Natural killer cell (primary cell): Measurements from ENCODE around the gene HDAC8. TPM values are rescaled to one million over a fixed set of nuclear protein-coding genes. Genes with fewer than 3 reads are reported as not detected.

Experiments
- ATAC-seq, 3 donors: fragments of 150-1000 bp in 2 of 3; fragments of 200-7000 bp in 1 of 3; cut with Tn5 transposase; 1 replicate in 1 of 3; 2 replicates in 2 of 3; pipeline ENCODE4 v1.10.0; 2021; ENCODE audit warnings: mild to moderate bottlenecking in 2 of 3, moderate library complexity in 2 of 3
- DNase-seq, 2 donors: peaks; one replicate each; pipeline versions ENCODE4 v3.0.0 to v3.0.0-alpha.2; 2013 to 2021; ENCODE audit warnings: mixed read lengths in 1 of 2
- H3K27ac ChIP-seq: one replicate; pipeline ENCODE4 v1.5.1; 2013; ENCODE audit warnings: mild to moderate bottlenecking, low read length
- H3K27me3 ChIP-seq: one replicate; pipeline ENCODE4 v1.6.1; 2013; ENCODE audit warnings: low read length; ENCODE audit not compliant: control insufficient read depth, insufficient read depth
- H3K36me3 ChIP-seq: one replicate; pipeline ENCODE4 v1.6.1; 2013; ENCODE audit warnings: low read length; ENCODE audit not compliant: control insufficient read depth, insufficient read depth
- H3K4me1 ChIP-seq: one replicate; pipeline ENCODE4 v1.6.1; 2013; ENCODE audit warnings: low read length; ENCODE audit not compliant: control insufficient read depth, insufficient read depth
- H3K4me3 ChIP-seq: one replicate; pipeline ENCODE4 v1.5.1; 2013; ENCODE audit warnings: low read length
- H3K9me3 ChIP-seq: one replicate; pipeline ENCODE4 v1.6.1; 2013; ENCODE audit warnings: low read length; ENCODE audit not compliant: control insufficient read depth, insufficient read depth
- H3K27ac Mint-ChIP-seq, 2 donors: one replicate each; pipeline ENCODE4 v1.8.0; 2022; ENCODE audit warnings: mild to moderate bottlenecking in 2 of 2, mixed read lengths in 2 of 2, moderate library complexity in 1 of 2
- H3K27me3 Mint-ChIP-seq, 2 donors: one replicate each; pipeline ENCODE4 v1.8.0; 2022; ENCODE audit warnings: low read depth in 2 of 2, mixed read lengths in 2 of 2
- H3K36me3 Mint-ChIP-seq: one replicate; pipeline ENCODE4 v1.8.0; 2022; ENCODE audit warnings: mixed read lengths
- H3K4me1 Mint-ChIP-seq, 2 donors: one replicate each; pipeline ENCODE4 v1.8.0; 2022; ENCODE audit warnings: mixed read lengths in 2 of 2
- H3K4me3 Mint-ChIP-seq: one replicate; pipeline ENCODE4 v1.8.0; 2022; ENCODE audit warnings: mild to moderate bottlenecking, moderate library complexity, mixed read lengths
- H3K9me3 Mint-ChIP-seq, 2 donors: one replicate each; pipeline ENCODE4 v1.8.0; 2022; ENCODE audit warnings: mixed read lengths in 2 of 2
- WGBS: methylation state at CpG from one replicate; pipeline ENCODE4 v1.1.7; 2013; ENCODE audit warnings: missing lambda C conversion rate; ENCODE audit not compliant: insufficient coverage; 5-methylcytosine and 5-hydroxymethylcytosine counted together
- intact Hi-C: fragments of 100-400 bp; cut with micrococcal nuclease; formaldehyde crosslinking; loops from one replicate; pipeline ENCODE4 v1.14.2; 2022
- total RNA-seq, 4 donors: library from RNA; stranded (reverse); fragments of 120-200 nt in 1 of 4; gene quantifications; one replicate each; pipeline versions ENCODE4 v1.2.3 to v1.2.4, GENCODE V29; 2013 to 2022
- TF ChIP-seq, protein P1 (sequence below): fragments of 200-600 bp; IDR thresholded peaks from one replicate; pipeline ENCODE4 v1.8.0; 2022; ENCODE audit warnings: antibody characterized with exemption

Gene HDAC8
- total RNA-seq, 3 donors from 2014 or later (not counting 1 experiment from before 2014, with no cell fraction given) = 24.3 to 30.4 (median 26.6) TPM

DNA sequence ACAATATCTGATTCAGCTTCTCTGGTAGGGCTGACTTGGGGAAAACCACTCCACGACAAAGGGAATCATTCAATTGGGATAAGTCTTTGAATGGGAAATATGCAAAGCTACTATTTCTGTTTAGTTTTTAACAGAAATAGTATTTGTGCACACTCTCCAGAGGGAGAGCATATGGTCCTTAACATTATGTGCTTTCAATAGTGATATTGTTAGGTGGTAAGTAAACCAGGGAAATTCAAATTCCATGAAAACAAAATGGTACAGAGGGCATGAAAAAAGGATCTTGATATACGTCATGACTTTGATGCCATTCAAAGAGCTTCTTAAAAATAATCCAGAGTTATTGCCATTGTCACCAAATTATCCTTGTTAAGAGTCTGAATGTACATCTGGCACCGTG lies 219.9 kb downstream of the HDAC8 start:
- Mint-ChIP-seq H3K9me3 (no peaks in the 10 kb centered on the region), H3K4me3 (no peak overlapping the region), H3K4me1 (no peaks in the 10 kb centered on the region), H3K36me3 (no peaks in the 10 kb centered on the region), H3K27me3 (no peaks in the 10 kb centered on the region), H3K27ac (no peak overlapping the region)
- intact Hi-C loops = no loop called here
- TF ChIP-seq, protein P1, sequence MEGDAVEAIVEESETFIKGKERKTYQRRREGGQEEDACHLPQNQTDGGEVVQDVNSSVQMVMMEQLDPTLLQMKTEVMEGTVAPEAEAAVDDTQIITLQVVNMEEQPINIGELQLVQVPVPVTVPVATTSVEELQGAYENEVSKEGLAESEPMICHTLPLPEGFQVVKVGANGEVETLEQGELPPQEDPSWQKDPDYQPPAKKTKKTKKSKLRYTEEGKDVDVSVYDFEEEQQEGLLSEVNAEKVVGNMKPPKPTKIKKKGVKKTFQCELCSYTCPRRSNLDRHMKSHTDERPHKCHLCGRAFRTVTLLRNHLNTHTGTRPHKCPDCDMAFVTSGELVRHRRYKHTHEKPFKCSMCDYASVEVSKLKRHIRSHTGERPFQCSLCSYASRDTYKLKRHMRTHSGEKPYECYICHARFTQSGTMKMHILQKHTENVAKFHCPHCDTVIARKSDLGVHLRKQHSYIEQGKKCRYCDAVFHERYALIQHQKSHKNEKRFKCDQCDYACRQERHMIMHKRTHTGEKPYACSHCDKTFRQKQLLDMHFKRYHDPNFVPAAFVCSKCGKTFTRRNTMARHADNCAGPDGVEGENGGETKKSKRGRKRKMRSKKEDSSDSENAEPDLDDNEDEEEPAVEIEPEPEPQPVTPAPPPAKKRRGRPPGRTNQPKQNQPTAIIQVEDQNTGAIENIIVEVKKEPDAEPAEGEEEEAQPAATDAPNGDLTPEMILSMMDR = no peak
- WGBS = 100% methylated on average over 1 of the region's 3 CpGs
- no peak overlapping the region for H3K27ac ChIP-seq
- no peaks in the 10 kb centered on the region for H3K27me3 ChIP-seq
- no peaks in the 10 kb centered on the region for H3K4me1 ChIP-seq
- ATAC-seq = no peak
- peaks cover 2% of the 10 kb centered on the region for H3K36me3 ChIP-seq
- H3K4me3 ChIP-seq = no peak overlapping the region
- DNase-seq = no peak
- H3K9me3 ChIP-seq = no peaks in the 10 kb centered on the region

DNA sequence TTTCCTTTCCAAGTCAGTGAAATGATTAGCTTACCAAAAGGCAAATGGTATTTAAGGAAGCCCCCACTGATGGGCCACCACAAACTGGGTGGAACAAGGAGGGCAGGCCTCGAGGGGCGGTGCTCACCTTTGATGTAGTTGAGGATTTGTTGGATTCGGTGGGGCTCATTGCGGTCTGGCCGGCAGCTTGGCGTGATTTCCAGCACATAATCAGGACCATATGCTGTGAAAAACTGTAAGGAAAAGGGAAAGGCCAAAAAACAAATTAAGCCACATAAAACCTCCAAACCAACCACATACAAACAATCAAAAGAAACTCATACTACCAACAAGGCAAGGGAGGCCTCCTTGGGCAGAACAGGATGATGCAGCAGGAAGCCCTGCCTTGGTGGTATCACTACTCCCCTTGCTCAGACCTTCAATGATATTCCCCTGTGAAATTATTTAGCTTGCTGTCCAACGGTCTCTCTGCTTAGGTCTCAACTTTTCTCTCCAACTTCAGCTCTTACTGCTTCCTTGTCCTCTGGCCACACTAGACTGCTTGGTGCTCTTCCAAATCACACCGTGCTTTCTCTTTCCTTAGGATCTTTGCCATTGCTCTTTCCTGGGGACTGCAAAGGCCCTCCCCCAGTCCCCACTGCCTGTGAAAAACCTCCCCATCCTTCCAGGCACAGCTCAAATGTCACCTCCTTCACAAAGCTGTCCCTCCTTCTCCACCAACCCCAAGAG lies 220.9 kb downstream of the HDAC8 start:
- WGBS = 98% methylated on average over 8 of the region's 8 CpGs
- Histone ChIP-seq H3K4me1 (no peaks in the 10 kb centered on the region), H3K36me3 (peaks cover 2% of the 10 kb centered on the region), H3K9me3 (no peaks in the 10 kb centered on the region), H3K27me3 (no peaks in the 10 kb centered on the region), H3K27ac (no peak overlapping the region), H3K4me3 (no peak overlapping the region)
- Mint-ChIP-seq H3K36me3 (no peaks in the 10 kb centered on the region), H3K4me1 (no peaks in the 10 kb centered on the region), H3K4me3 (no peak overlapping the region), H3K27me3 (no peaks in the 10 kb centered on the region), H3K27ac (no peak overlapping the region), H3K9me3 (no peaks in the 10 kb centered on the region)
- TF ChIP-seq, protein P1 = no peak
- DNase-seq (no peak), ATAC-seq (no peak)
- intact Hi-C loops = no loop called here

DNA sequence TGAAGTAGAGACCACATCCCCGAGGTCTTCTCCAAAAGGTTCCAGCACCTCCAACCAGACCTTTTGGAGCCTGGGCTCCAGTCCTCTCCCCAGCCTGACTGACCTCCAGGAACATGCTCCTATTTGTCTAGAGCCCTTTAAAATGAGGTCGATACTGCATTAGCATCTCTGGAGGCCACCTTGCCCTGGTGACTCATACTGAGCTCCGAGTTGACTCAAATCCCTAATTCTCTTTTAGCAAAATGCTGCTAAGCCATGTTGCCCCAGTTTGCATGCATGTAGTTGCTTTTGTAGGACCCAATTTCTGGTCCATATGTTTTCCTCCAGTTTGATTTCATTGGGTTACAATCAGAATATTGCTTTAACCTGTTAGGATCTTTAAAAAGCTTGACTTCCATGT lies 223.5 kb downstream of the HDAC8 start:
- Mint-ChIP-seq H3K27me3 (no peaks in the 10 kb centered on the region), H3K27ac (no peak overlapping the region), H3K36me3 (no peaks in the 10 kb centered on the region), H3K4me1 (no peaks in the 10 kb centered on the region), H3K4me3 (no peak overlapping the region), H3K9me3 (no peaks in the 10 kb centered on the region)
- no peaks in the 10 kb centered on the region for H3K4me1 ChIP-seq
- 73% methylated on average over 3 of the region's 3 CpGs for WGBS
- H3K36me3 ChIP-seq = peaks cover 2% of the 10 kb centered on the region
- TF ChIP-seq, protein P1 = no peak
- H3K27me3 ChIP-seq = no peaks in the 10 kb centered on the region
- no peaks in the 10 kb centered on the region for H3K9me3 ChIP-seq
- intact Hi-C loops = no loop called here
- H3K4me3 ChIP-seq = no peak overlapping the region
- no peak overlapping the region for H3K27ac ChIP-seq
- ATAC-seq (no peak), DNase-seq (no peak)
